22Rv1 (cell line): Measurements from ENCODE around the gene RIN1.

ENCODE experiments used
- ZFX ChIP-seq: fragments of 450-650 bp; IDR thresholded peaks from 2 replicates; pipeline ENCODE4 v1.6.1; 2017; ENCODE audit warnings: antibody characterized with exemption, borderline replicate concordance
- TF ChIP-seq, protein P1 (sequence below): fragments of 450-650 bp; IDR thresholded peaks from 2 replicates; pipeline ENCODE4 v1.5.1; 2017; ENCODE audit warnings: mild to moderate bottlenecking

- TF ChIP-seq, protein P1, sequence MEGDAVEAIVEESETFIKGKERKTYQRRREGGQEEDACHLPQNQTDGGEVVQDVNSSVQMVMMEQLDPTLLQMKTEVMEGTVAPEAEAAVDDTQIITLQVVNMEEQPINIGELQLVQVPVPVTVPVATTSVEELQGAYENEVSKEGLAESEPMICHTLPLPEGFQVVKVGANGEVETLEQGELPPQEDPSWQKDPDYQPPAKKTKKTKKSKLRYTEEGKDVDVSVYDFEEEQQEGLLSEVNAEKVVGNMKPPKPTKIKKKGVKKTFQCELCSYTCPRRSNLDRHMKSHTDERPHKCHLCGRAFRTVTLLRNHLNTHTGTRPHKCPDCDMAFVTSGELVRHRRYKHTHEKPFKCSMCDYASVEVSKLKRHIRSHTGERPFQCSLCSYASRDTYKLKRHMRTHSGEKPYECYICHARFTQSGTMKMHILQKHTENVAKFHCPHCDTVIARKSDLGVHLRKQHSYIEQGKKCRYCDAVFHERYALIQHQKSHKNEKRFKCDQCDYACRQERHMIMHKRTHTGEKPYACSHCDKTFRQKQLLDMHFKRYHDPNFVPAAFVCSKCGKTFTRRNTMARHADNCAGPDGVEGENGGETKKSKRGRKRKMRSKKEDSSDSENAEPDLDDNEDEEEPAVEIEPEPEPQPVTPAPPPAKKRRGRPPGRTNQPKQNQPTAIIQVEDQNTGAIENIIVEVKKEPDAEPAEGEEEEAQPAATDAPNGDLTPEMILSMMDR: no peak
- TF ChIP-seq ZFX: no peak
Measured at GRCh38 chr11:66373265-66373664, 37.0 kb upstream of the RIN1 start.
